ENCODE measurements around the gene NDST1. TPM values are rescaled to one million over a fixed set of nuclear protein-coding genes. Genes with fewer than 3 reads are reported as not detected.

The NDST1 gene
- total and polyA plus RNA-seq, 10 of the 15 experiments (the other 5 are each of a cell fraction or from before 2014, with no cell fraction given): 0.20 to 53.5 (median 12.9) TPM

GRCh38 chr5:150486402-150487198 is 21.3 kb upstream of the NDST1 start (continued):
- TF ChIP-seq IKZF2 (IDR thresholded peaks at IDR 0.05) (0 out of 4 replicates have a peak, but pooled peaks of 1 of the 2 experiments have one; percentile 3), BACH1 (IDR thresholded peaks at IDR 0.05; ENCODE audit: borderline replicate concordance) (0 out of 2 replicates have a peak, but pooled peaks have one; percentile 9), SIN3A (IDR thresholded peaks at IDR 0.05; ENCODE audit: low read depth, low read length) (no peak; the same call in 1 of the 2 replicates), ESRRA (IDR thresholded peaks at IDR 0.05; ENCODE audit: low read length) (no peak), EGR1 (IDR thresholded peaks at IDR 0.05; ENCODE audit: borderline replicate concordance in 1 of 2, low read depth in 2 of 2, low read length in 2 of 2) (no peak), PAX5 (IDR thresholded peaks at IDR 0.05; ENCODE audit: borderline replicate concordance, low read depth, low read length) (no peak), FOXM1 (IDR thresholded peaks at IDR 0.05; ENCODE audit: low read depth, low read length) (no peak), CEBPB (IDR thresholded peaks at IDR 0.05; ENCODE audit: borderline replicate concordance in 1 of 2, low read depth in 2 of 2, low read length in 2 of 2) (no peak), IKZF1 (conservative IDR thresholded peaks at IDR 0.05) (no peak; the same call in 1 of the 2 replicates), RELB (IDR thresholded peaks at IDR 0.05; ENCODE audit: low read depth) (peak; percentile 54; the same call in 1 of the 2 replicates), ASH2L (IDR thresholded peaks at IDR 0.05; ENCODE audit: borderline replicate concordance, low read depth) (no peak), ZBTB33 (IDR thresholded peaks at IDR 0.05) (no peak), BRCA1 (IDR thresholded peaks at IDR 0.05; ENCODE audit: low read depth, low read length) (no peak), NRF1 (conservative IDR thresholded peaks at IDR 0.05; ENCODE audit: low read depth, low read length) (no peak), RAD51 (IDR thresholded peaks at IDR 0.05) (no peak), STAT3 (IDR thresholded peaks at IDR 0.05; ENCODE audit: low read depth, low read length) (no peak), ZNF207 (IDR thresholded peaks at IDR 0.05; ENCODE audit: borderline replicate concordance) (no peak), KDM1A (IDR thresholded peaks at IDR 0.05; ENCODE audit: borderline replicate concordance) (no peak), ZBED1 (IDR thresholded peaks at IDR 0.05; ENCODE audit: borderline replicate concordance) (no peak), SUZ12 (IDR thresholded peaks at IDR 0.05; ENCODE audit: unreplicated experiment) (no peak), JUNB (IDR thresholded peaks at IDR 0.05) (no peak), BMI1 (IDR thresholded peaks at IDR 0.05; ENCODE audit: borderline replicate concordance) (no peak), FOXK2 (IDR thresholded peaks at IDR 0.05) (no peak), REST (IDR thresholded peaks at IDR 0.05; ENCODE audit: low read depth, low read length) (no peak), ZNF384 (IDR thresholded peaks at IDR 0.05; ENCODE audit: borderline replicate concordance, low read depth, low read length) (no peak)

Data from GM12878 (cell line).